HepG2 (cell line): ENCODE data around the gene PPCDC. TPM values are rescaled to one million over a fixed set of nuclear protein-coding genes. Genes with fewer than 3 reads are reported as not detected.

Experiments used
- ATAC-seq: fragments of 200-7000 bp; cut with Tn5 transposase; 3 replicates; pipeline ENCODE4 v1.9.1; 2020; ENCODE audit warnings: mild to moderate bottlenecking, moderate library complexity
- BruUV-seq: library from RNA; stranded (reverse); fragments of 400-500 nt; replicated peaks from 2 replicates; lab custom pipeline; 2021; lab: Mats Ljungman, UMichigan
- CTCF ChIA-PET: fragments of 300-600 bp; formaldehyde crosslinking; extraction: SDS; loops from one replicate; lab custom pipeline; 2021; ENCODE audit warnings: low total read pairs, inconsistent platforms, low intra/inter-chr PET ratio; lab: Yijun Ruan, JAX
- POLR2A ChIA-PET: fragments of 350-600 bp; sonication (Branson Sonifier 250); formaldehyde crosslinking; loops from one replicate; lab custom pipeline; 2020; ENCODE audit warnings: antibody characterized with exemption, inconsistent platforms; lab: Yijun Ruan, JAX
- DNase-seq: peaks from one replicate; pipeline ENCODE4 v3.0.0-alpha.2; 2015; ENCODE audit warnings: low spot score
- FAIRE-seq: peaks from 3 replicates; lab custom pipeline; 2011; peaks lifted over from hg19 to GRCh38; lab: Jason Lieb, UNC
- H2AFZ ChIP-seq: one replicate; pipeline ENCODE4 v1.6.1; 2011; ENCODE audit warnings: low read length, inconsistent platforms
- H3K27ac ChIP-seq: fragments of 300-600 bp; 3 replicates; pipeline ENCODE4 v1.8.0; 2011; ENCODE audit warnings: mixed run types, mild to moderate bottlenecking, mixed read lengths, low read length, inconsistent platforms; ENCODE audit not compliant: insufficient read depth; ENCODE audit errors: extremely low read length
- H3K27me3 ChIP-seq, 2 experiments: fragments of 200-600 bp in 1 of 2; 2 replicates in 1 of 2; 3 replicates in 1 of 2; pipeline versions ENCODE4 v1.6.0 to v1.8.0; 2011; ENCODE audit warnings: low read length in 2 of 2, mild to moderate bottlenecking in 2 of 2, moderate library complexity in 2 of 2, inconsistent platforms in 1 of 2; ENCODE audit not compliant: insufficient read depth in 2 of 2, control insufficient read depth in 1 of 2
- H3K36me3 ChIP-seq, 2 experiments: fragments of 200-600 bp in 1 of 2; replicated peaks in 1 of 2; 2 replicates in 1 of 2; 3 replicates in 1 of 2; pipeline versions ENCODE4 v1.5.1 to v1.8.0; 2011; ENCODE audit warnings: low read length in 2 of 2, inconsistent platforms in 1 of 2; ENCODE audit not compliant: insufficient read depth in 2 of 2, control insufficient read depth in 1 of 2
- H3K4me1 ChIP-seq: 2 replicates; pipeline ENCODE4 v1.5.1; 2012; ENCODE audit warnings: low read length, inconsistent platforms; ENCODE audit not compliant: insufficient read depth
- H3K4me2 ChIP-seq: 2 replicates; pipeline ENCODE4 v1.6.0; 2011; ENCODE audit warnings: low read depth, low read length, inconsistent platforms
- H3K4me3 ChIP-seq, 3 experiments: fragments of 200-600 bp in 1 of 3; sonication (generic), shearing (Covaris generic) in 1 of 3; replicated peaks in 1 of 3; 2 replicates each; pipeline ENCODE4 v1.5.1; 2011 to 2016; ENCODE audit warnings: low read length in 3 of 3, inconsistent platforms in 2 of 3, low read depth in 2 of 3, mild to moderate bottlenecking in 2 of 3, control low read depth in 1 of 3, mixed read lengths in 1 of 3; ENCODE audit not compliant: insufficient read depth in 1 of 3
- H3K79me2 ChIP-seq: one replicate; pipeline ENCODE4 v1.6.1; 2011; ENCODE audit warnings: low read length, inconsistent platforms; ENCODE audit not compliant: insufficient read depth
- H3K9ac ChIP-seq: 2 replicates; pipeline ENCODE4 v1.6.0; 2011; ENCODE audit warnings: mild to moderate bottlenecking, low read depth, low read length, inconsistent platforms; ENCODE audit not compliant: insufficient read depth
- H3K9me3 ChIP-seq: 2 replicates; pipeline ENCODE4 v1.5.1; 2012; ENCODE audit warnings: mild to moderate bottlenecking, low read length
- H4K20me1 ChIP-seq: 2 replicates; pipeline ENCODE4 v1.6.0; 2011; ENCODE audit warnings: inconsistent platforms, mild to moderate bottlenecking, low read length, moderate library complexity; ENCODE audit not compliant: insufficient read depth
- CBX2 ChIP-seq, 2 experiments: fragments of 200-600 bp in 1 of 2; sonication (generic); formaldehyde crosslinking in 1 of 2; IDR thresholded peaks; 2 replicates each; pipeline versions ENCODE4 v1.7.0 to v1.8.1; 2018 to 2022; ENCODE audit warnings: low read depth in 2 of 2, low read length in 1 of 2, mild to moderate bottlenecking in 1 of 2, missing genetic modification reagents in 1 of 2
- GPN1 ChIP-seq: sonication (generic); formaldehyde crosslinking; IDR thresholded peaks from 2 replicates; pipeline ENCODE4 v1.5.1; 2020; ENCODE audit warnings: missing genetic modification reagents, borderline replicate concordance
- KDM5A ChIP-seq: fragments of 200-600 bp; sonication (generic); IDR thresholded peaks from 2 replicates; pipeline ENCODE4 v1.7.0; 2018; ENCODE audit warnings: antibody characterized with exemption, mild to moderate bottlenecking, low read length, borderline replicate concordance
- MTA3 ChIP-seq: sonication (generic); formaldehyde crosslinking; IDR thresholded peaks from 2 replicates; pipeline ENCODE4 v1.4.0; 2020; ENCODE audit warnings: missing genetic modification reagents
- NFYC ChIP-seq: IDR thresholded peaks from 2 replicates; pipeline ENCODE4 v1.6.1; 2016; ENCODE audit warnings: missing genetic modification reagents, missing compliant biosample characterization
- SUZ12 ChIP-seq: fragments of 150-350 bp; IDR thresholded peaks from 2 replicates; pipeline ENCODE4 v1.6.1; 2014; ENCODE audit warnings: low read depth, low read length
- TMF1 ChIP-seq: sonication (generic); formaldehyde crosslinking; IDR thresholded peaks from 2 replicates; pipeline ENCODE4 v1.8.1; 2022; ENCODE audit warnings: low read depth, missing genetic modification reagents
- ZNF337 ChIP-seq: sonication (generic); formaldehyde crosslinking; IDR thresholded peaks from 2 replicates; pipeline ENCODE4 v1.5.1; 2020; ENCODE audit warnings: missing genetic modification reagents, low read depth, mild to moderate bottlenecking, borderline replicate concordance
- ZNF543 ChIP-seq: sonication (generic); formaldehyde crosslinking; IDR thresholded peaks from 2 replicates; pipeline ENCODE4 v1.4.0; 2020; ENCODE audit warnings: mild to moderate bottlenecking, missing genetic modification reagents
- ZNF563 ChIP-seq: sonication (generic); formaldehyde crosslinking; IDR thresholded peaks from 2 replicates; pipeline ENCODE4 v1.8.0; 2022; ENCODE audit warnings: mild to moderate bottlenecking, moderate library complexity, missing genetic modification reagents
- WGBS: methylation state at CpG from one replicate; pipeline ENCODE4 v1.1.6; 2017; ENCODE audit warnings: low lambda C conversion rate; 5-methylcytosine and 5-hydroxymethylcytosine counted together
- in situ Hi-C: cut with HindIII; loops from 2 replicates; pipeline ENCODE4 v1.10.0; 2017; ENCODE audit warnings: low pct_unique_long_range_greater_than_20kb; ENCODE audit not compliant: extremely low pct_ligation_motif_present
- intact Hi-C: fragments of 100-400 bp; cut with micrococcal nuclease; formaldehyde crosslinking; loops from one replicate; pipeline ENCODE4 v1.10.0; 2022; ENCODE audit not compliant: unreplicated experiment
- polyA plus RNA-seq, 8 experiments: library from polyadenylated mRNA; depleted of rRNA in 3 of 8; stranded (reverse) in 7 of 8; unstranded in 1 of 8; fragments of >200 nt; fragmentation: Illumina TruSeq in 4 of 8; extraction: Trizol in 4 of 8; gene quantifications; 2 replicates each; pipeline versions ENCODE4 v1.2.1 to v1.2.3, GENCODE V29; 2011 to 2016; ENCODE audit warnings: low read depth in 4 of 8, missing spikeins in 1 of 8, mixed read lengths in 1 of 8; ENCODE audit not compliant: insufficient read depth in 1 of 8
- total RNA-seq, 5 experiments: library from RNA; depleted of rRNA; stranded (reverse); fragments of >200 nt; fragmentation: Illumina TruSeq; extraction: Trizol; gene quantifications; 2 replicates each; pipeline ENCODE4 v1.2.3, GENCODE V29; 2016; ENCODE audit warnings: low read depth in 1 of 5
- TF ChIP-seq, protein P1 (sequence below): IDR thresholded peaks from 2 replicates; pipeline ENCODE4 v1.6.1; 2016; ENCODE audit warnings: low read depth, control low read depth
- TF ChIP-seq, protein P2 (sequence below): sonication (generic); formaldehyde crosslinking; IDR thresholded peaks from 2 replicates; pipeline ENCODE4 v1.4.0; 2020; ENCODE audit warnings: missing genetic modification reagents
- TF ChIP-seq, protein P3 (sequence below): sonication (generic); formaldehyde crosslinking; IDR thresholded peaks from 2 replicates; pipeline ENCODE4 v1.4.0; 2020; ENCODE audit warnings: missing genetic modification reagents, borderline replicate concordance

Gene PPCDC
- total and polyA plus RNA-seq, 2 of the 13 experiments (the other 11 are each of a cell fraction or from before 2014, with no cell fraction given), result 12.3 to 12.8 TPM

DNA sequence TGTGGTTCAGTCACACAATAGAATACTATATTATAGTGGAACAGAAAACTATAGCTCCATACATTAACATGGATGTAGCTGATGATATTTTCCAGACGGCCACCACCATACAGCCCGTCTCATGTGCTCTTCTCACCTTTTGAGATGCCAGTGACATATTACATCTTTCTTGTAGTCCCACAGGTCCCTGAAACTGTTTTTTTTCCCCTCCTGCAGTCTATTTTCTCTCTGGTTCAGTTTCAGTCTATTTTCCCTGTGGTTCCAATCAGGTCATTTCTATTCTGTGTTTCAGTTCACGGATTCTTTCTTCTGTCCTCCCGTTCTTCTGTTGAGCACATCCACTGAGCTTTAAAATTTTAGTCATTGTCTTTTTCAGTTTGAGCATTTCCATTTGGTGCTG lies 72.2 kb downstream of the PPCDC start:
- no peak overlapping the region for H3K4me2 ChIP-seq
- H3K79me2 ChIP-seq, result no peaks in the 10 kb centered on the region
- no peak for ATAC-seq
- TF ChIP-seq ZNF543 (CRISPR knock-in tag), result no peak
- TF ChIP-seq, all 625 proteins: peak for 0
- 88% methylated on average over 4 of the region's 4 CpGs for WGBS
- in situ Hi-C loops (no loop called here), intact Hi-C loops (no loop called here)
- FAIRE-seq (no peak), DNase-seq (no peak)
- Histone ChIP-seq H3K27me3 (no peaks in the 10 kb centered on the region), H3K36me3 (no peaks in the 10 kb centered on the region), H3K27ac (no peak overlapping the region), H3K4me3 (no peak overlapping the region), H3K9me3 (no peaks in the 10 kb centered on the region), H3K4me1 (0 out of 2 replicates have a peak, but pooled peaks cover 6% of the 10 kb centered on the region), H2AFZ (no peak overlapping the region), H4K20me1 (no peaks in the 10 kb centered on the region), H3K9ac (no peak overlapping the region)
- ChIA-PET CTCF (interaction anchor here (0.6 kb wide), 1 partner anchor 109 kb away, joined by 3 read pairs; no protein-coding TSS in a partner anchor), POLR2A (no interaction called here)
- BruUV-seq, result no TSS peak

DNA sequence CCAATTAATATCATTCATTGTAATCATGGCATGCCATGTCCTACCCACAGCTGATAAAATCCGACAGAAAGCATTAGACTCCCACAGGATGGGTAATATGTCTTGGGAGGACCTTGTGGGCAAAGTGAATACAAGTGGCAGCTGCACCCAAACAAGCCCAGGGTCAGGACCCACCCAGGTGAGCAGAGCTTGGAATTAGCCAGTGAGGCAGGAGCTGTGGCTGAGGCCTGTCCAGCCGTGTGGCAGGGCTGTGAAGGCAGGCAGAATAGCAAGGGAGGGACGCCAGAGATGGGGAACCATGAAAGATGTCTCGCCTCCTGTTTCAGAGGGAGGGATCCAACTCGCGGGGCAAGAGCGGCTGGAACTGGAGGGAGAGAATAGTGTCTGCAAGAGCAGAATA lies 74.5 kb downstream of the PPCDC start:
- no peaks in the 10 kb centered on the region for H3K9me3 ChIP-seq
- no peak for TF ChIP-seq KDM5A
- TF ChIP-seq, protein P1, sequence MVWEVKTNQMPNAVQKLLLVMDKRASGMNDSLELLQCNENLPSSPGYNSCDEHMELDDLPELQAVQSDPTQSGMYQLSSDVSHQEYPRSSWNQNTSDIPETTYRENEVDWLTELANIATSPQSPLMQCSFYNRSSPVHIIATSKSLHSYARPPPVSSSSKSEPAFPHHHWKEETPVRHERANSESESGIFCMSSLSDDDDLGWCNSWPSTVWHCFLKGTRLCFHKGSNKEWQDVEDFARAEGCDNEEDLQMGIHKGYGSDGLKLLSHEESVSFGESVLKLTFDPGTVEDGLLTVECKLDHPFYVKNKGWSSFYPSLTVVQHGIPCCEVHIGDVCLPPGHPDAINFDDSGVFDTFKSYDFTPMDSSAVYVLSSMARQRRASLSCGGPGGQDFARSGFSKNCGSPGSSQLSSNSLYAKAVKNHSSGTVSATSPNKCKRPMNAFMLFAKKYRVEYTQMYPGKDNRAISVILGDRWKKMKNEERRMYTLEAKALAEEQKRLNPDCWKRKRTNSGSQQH, result no peak
- no peak for TF ChIP-seq TMF1
- no peak for TF ChIP-seq ZNF563
- TF ChIP-seq GPN1 (CRISPR knock-in tag), result no peak
- TF ChIP-seq, protein P2, sequence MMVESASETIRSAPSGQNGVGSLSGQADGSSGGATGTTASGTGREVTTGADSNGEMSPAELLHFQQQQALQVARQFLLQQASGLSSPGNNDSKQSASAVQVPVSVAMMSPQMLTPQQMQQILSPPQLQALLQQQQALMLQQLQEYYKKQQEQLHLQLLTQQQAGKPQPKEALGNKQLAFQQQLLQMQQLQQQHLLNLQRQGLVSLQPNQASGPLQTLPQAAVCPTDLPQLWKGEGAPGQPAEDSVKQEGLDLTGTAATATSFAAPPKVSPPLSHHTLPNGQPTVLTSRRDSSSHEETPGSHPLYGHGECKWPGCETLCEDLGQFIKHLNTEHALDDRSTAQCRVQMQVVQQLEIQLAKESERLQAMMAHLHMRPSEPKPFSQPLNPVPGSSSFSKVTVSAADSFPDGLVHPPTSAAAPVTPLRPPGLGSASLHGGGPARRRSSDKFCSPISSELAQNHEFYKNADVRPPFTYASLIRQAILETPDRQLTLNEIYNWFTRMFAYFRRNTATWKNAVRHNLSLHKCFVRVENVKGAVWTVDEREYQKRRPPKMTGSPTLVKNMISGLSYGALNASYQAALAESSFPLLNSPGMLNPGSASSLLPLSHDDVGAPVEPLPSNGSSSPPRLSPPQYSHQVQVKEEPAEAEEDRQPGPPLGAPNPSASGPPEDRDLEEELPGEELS, result no peak
- TF ChIP-seq, protein P3, sequence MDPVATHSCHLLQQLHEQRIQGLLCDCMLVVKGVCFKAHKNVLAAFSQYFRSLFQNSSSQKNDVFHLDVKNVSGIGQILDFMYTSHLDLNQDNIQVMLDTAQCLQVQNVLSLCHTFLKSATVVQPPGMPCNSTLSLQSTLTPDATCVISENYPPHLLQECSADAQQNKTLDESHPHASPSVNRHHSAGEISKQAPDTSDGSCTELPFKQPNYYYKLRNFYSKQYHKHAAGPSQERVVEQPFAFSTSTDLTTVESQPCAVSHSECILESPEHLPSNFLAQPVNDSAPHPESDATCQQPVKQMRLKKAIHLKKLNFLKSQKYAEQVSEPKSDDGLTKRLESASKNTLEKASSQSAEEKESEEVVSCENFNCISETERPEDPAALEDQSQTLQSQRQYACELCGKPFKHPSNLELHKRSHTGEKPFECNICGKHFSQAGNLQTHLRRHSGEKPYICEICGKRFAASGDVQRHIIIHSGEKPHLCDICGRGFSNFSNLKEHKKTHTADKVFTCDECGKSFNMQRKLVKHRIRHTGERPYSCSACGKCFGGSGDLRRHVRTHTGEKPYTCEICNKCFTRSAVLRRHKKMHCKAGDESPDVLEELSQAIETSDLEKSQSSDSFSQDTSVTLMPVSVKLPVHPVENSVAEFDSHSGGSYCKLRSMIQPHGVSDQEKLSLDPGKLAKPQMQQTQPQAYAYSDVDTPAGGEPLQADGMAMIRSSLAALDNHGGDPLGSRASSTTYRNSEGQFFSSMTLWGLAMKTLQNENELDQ (CRISPR knock-in tag), result no peak
- TF ChIP-seq MTA3, result no peak
- TF ChIP-seq ZNF337, result no peak
- no peak for TF ChIP-seq NFYC (CRISPR knock-in tag)
- no peak for TF ChIP-seq CBX2 (IDR thresholded peaks at IDR 0.05; ENCODE audit: low read depth, low read length)
- TF ChIP-seq CBX2 (CRISPR knock-in tag; IDR thresholded peaks at IDR 0.05; ENCODE audit: low read depth), result no peak
- TF ChIP-seq SUZ12, result no peak
- no peak overlapping the region for H3K4me3 ChIP-seq
- in situ Hi-C loops (no loop called here), intact Hi-C loops (no loop called here)
- no peak overlapping the region for H2AFZ ChIP-seq
- H4K20me1 ChIP-seq, result no peaks in the 10 kb centered on the region
- H3K4me1 ChIP-seq, result 0 out of 2 replicates have a peak, but pooled peaks cover 6% of the 10 kb centered on the region
- ChIA-PET CTCF (no interaction called here), POLR2A (no interaction called here)
- no peaks in the 10 kb centered on the region for H3K36me3 ChIP-seq
- H3K27ac ChIP-seq, result no peak overlapping the region
- no peak for FAIRE-seq
- no TSS peak for BruUV-seq
- no peak overlapping the region for H3K9ac ChIP-seq
- DNase-seq, result no peak
- no peak overlapping the region for H3K4me2 ChIP-seq
- no peak for ATAC-seq
- H3K27me3 ChIP-seq, result no peaks in the 10 kb centered on the region
- WGBS, result 64% methylated on average over 7 of the region's 7 CpGs
- no peaks in the 10 kb centered on the region for H3K79me2 ChIP-seq
